GM21423 (cell line): ENCODE results near the gene HRH4.

Experiments
- ATAC-seq: cut with Tn5 transposase; IDR thresholded peaks from one replicate; pipeline ENCODE4 v1.9.1; 2021; ENCODE audit warnings: mild to moderate bottlenecking, moderate library complexity; ENCODE audit not compliant: unreplicated experiment

The HRH4 gene

DNA sequence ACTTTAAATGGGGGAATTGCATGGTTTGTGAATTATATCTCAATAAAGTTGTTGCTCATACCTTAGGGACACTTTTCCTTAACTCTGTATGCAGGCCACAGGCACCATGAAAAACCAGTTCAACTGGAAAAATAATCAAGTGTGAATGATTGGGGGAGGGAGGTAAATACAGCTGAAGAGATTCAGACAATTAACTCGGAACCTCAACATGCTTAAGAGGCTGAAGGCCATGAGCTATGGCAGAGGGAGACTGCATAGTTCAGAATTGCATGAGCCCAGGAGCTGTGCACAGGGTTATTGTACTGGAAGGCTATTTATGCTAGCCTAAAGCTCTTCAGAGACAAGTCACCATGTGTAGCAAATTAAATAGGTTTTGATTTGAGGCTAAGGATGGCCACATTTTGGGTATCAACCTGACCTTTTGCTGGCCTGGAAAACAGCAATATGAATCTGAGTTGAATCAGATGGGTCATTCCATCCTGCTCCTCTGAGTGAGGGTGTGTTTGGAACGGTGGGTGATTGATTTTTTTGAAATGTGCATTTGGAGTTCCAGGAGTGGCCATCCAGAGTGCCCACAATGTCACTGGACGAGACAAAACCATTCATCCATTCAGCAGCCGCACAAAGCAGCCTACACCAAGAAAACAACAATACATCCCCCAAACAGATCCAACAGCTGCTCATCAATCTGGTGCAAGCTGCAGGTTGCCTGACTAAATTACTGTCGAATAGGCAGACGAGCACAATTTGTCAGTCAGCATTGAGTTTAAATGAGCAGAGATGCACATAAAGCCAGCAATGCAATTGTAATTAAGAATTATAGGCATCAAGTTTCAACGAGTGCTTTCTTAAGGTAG is 42.5 kb downstream of the HRH4 start:
- ATAC-seq: no peak

DNA sequence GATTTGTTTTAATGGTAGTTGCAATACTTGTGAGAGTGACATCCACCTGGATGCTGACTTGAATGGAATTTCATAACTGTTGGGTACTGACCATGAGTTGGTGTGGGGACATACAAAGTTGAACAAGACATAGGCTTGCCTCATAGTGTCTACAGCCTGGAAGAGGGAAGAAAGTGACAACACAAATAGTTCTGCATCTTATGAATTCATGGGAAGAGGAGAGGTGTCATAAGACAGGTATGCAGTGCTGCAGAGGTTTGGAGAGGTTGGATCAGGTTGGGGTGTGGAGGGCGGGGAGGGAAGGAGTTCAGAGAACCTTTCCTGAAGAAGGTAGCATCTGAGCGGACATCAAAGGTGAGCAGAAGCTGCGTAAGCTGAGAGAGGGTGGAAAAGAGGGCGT is 44.0 kb downstream of the HRH4 start:
- ATAC-seq: no peak

DNA sequence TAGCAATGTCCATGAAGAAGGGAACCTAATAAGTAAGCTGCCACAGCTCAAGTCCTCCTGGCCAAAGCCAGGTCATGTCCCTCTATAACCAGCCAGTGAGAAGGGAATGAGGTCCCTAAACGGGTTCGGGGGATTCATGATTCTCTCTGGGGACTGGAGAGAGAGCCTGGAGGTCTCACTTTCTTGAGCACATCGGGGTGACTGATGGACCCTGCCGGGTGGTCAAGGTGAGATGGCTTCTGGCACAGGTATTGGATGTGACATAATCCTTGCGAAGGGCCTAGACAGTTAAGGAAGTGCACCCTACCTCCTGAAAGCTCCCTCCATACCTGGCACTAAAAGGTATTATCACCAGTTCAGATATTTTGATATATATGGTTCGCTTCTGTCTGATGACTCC is 45.7 kb downstream of the HRH4 start:
- ATAC-seq: no peak

- ATAC-seq: no peak
Measured at GRCh38 chr18:24509435-24509834, 49.0 kb downstream of the HRH4 start.

DNA sequence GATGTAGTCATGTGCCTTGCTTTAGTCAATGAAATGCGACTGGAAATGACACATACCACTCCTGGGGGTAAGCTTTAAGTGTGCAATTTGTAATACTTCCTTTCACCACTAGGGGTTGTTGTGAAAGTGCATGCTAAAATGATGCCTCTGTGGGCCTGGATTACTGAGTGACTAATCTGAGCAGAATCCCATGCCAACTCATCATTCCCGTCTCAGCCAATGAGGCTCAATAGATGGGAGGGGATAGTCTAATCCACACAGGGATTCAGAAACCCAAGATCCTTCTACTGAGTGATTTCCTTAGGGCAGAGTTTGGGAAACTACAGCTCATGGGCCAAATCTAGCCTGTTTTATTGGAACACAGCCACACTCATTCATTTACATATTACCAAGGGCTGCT is 54.0 kb downstream of the HRH4 start:
- ATAC-seq: no peak

GRCh38 chr18:24515721-24516120 is 55.3 kb downstream of the HRH4 start:
- no peak for ATAC-seq

- no peak for ATAC-seq
Measured at GRCh38 chr18:24516261-24516660, 55.8 kb downstream of the HRH4 start.

- no peak for ATAC-seq
Measured at GRCh38 chr18:24517554-24517953, 57.1 kb downstream of the HRH4 start.

GRCh38 chr18:24518596-24518995 is 58.2 kb downstream of the HRH4 start:
- no peak for ATAC-seq
